OCI-LY1 (cell line): Measurements from ENCODE around the gene PRKAB1.

ENCODE experiments used
- H2AFZ ChIP-seq: fragments of 200-600 bp; sonication (generic), shearing (Covaris generic); 2 replicates; pipeline ENCODE4 v1.6.0; 2014; ENCODE audit warnings: antibody characterized with exemption, mild to moderate bottlenecking, low read length
- H3F3A ChIP-seq: fragments of 200-600 bp; sonication (generic), shearing (Covaris generic); 2 replicates; pipeline ENCODE4 v1.6.0; 2014; ENCODE audit warnings: mild to moderate bottlenecking, antibody characterized with exemption, low read length, moderate library complexity; ENCODE audit not compliant: insufficient read depth
- H3K27ac ChIP-seq: fragments of 200-600 bp; sonication (generic); 2 replicates; pipeline ENCODE4 v1.5.1; 2014; ENCODE audit warnings: low read length, mixed run types, mild to moderate bottlenecking, low read depth; ENCODE audit not compliant: poor library complexity, severe bottlenecking
- H3K27me3 ChIP-seq: fragments of 200-600 bp; sonication (generic); 2 replicates; pipeline ENCODE4 v1.6.0; 2014; ENCODE audit warnings: antibody characterized with exemption, mild to moderate bottlenecking, low read length, moderate library complexity; ENCODE audit not compliant: insufficient read depth
- H3K36me3 ChIP-seq: fragments of 200-600 bp; sonication (generic); 2 replicates; pipeline ENCODE4 v1.6.1; 2014; ENCODE audit warnings: mild to moderate bottlenecking, antibody characterized with exemption, low read length, moderate library complexity, mixed read lengths; ENCODE audit not compliant: insufficient read depth
- H3K4me1 ChIP-seq: fragments of 200-600 bp; sonication (generic); 2 replicates; pipeline ENCODE4 v1.5.1; 2014; ENCODE audit warnings: mild to moderate bottlenecking, low read length, moderate library complexity; ENCODE audit not compliant: insufficient read depth, severe bottlenecking
- H3K4me2 ChIP-seq: fragments of 200-600 bp; sonication (generic), shearing (Covaris generic); 2 replicates; pipeline ENCODE4 v1.6.1; 2014; ENCODE audit warnings: low read length
- H3K4me3 ChIP-seq: fragments of 200-600 bp; sonication (generic); 2 replicates; pipeline ENCODE4 v1.5.1; 2014; ENCODE audit warnings: low read length, low read depth, mild to moderate bottlenecking, mixed read lengths; ENCODE audit not compliant: poor library complexity, severe bottlenecking
- H3K79me2 ChIP-seq: fragments of 200-600 bp; shearing (Covaris generic); 2 replicates; pipeline ENCODE4 v1.6.1; 2016; ENCODE audit warnings: mixed run types, low read length, mixed read lengths; ENCODE audit not compliant: insufficient read depth
- H3K9ac ChIP-seq: fragments of 200-600 bp; sonication (generic), shearing (Covaris generic); 2 replicates; pipeline ENCODE4 v1.6.1; 2014; ENCODE audit warnings: mild to moderate bottlenecking, low read length, mixed read lengths
- H3K9me2 ChIP-seq: fragments of 200-600 bp; sonication (generic), shearing (Covaris generic); 2 replicates; pipeline ENCODE4 v1.6.1; 2014; ENCODE audit warnings: low read depth, mild to moderate bottlenecking, low read length, mixed read lengths
- H3K9me3 ChIP-seq: fragments of 200-600 bp; shearing (Covaris generic); 2 replicates; pipeline ENCODE4 v1.6.1; 2014; ENCODE audit warnings: low read length, mixed read lengths
- H4K20me1 ChIP-seq: fragments of 200-600 bp; sonication (generic), shearing (Covaris generic); 2 replicates; pipeline ENCODE4 v1.6.0; 2016; ENCODE audit warnings: mild to moderate bottlenecking, low read length; ENCODE audit not compliant: insufficient read depth
- CTCF ChIP-seq: fragments of 200-600 bp; sonication (generic), shearing (Covaris generic); IDR thresholded peaks from 2 replicates; pipeline ENCODE4 v1.5.1; 2017; ENCODE audit warnings: mild to moderate bottlenecking, antibody characterized with exemption, low read length, moderate library complexity, mixed read lengths
- EZH2 ChIP-seq: fragments of 200-600 bp; sonication (generic), shearing (Covaris generic); IDR thresholded peaks from 2 replicates; pipeline ENCODE4 v1.8.0; 2017; ENCODE audit warnings: borderline replicate concordance, mixed run types, mild to moderate bottlenecking, antibody characterized with exemption, low read length, moderate library complexity, mixed read lengths

The PRKAB1 gene

GRCh38 chr12:119681728-119682638 is 14.1 kb downstream of the PRKAB1 start:
- Histone ChIP-seq H3K9ac (no peak overlapping the region; the same call in 1 of the 2 replicates), H3K27me3 (no peaks in the 10 kb centered on the region), H3K4me1 (peaks cover 21% of the 10 kb centered on the region), H3K27ac (peak overlapping the region; percentile 71), H3K36me3 (peaks cover 81% of the 10 kb centered on the region), H3F3A (no peaks in the 10 kb centered on the region), H3K79me2 (no peaks in the 10 kb centered on the region), H4K20me1 (no peaks in the 10 kb centered on the region), H3K4me2 (no peak overlapping the region; the same call in 1 of the 2 replicates), H3K9me2 (no peaks in the 10 kb centered on the region), H3K4me3 (no peak overlapping the region), H3K9me3 (no peaks in the 10 kb centered on the region), H2AFZ (no peak overlapping the region)
- TF ChIP-seq EZH2 = no peak
- TF ChIP-seq CTCF = no peak

GRCh38 chr12:119682639-119683252 is 14.8 kb downstream of the PRKAB1 start:
- Histone ChIP-seq H3K79me2 (no peaks in the 10 kb centered on the region), H3K9ac (no peak overlapping the region; the same call in 1 of the 2 replicates), H3K4me2 (no peak overlapping the region; the same call in 1 of the 2 replicates), H2AFZ (no peak overlapping the region), H3K9me2 (no peaks in the 10 kb centered on the region), H3K27me3 (no peaks in the 10 kb centered on the region), H4K20me1 (no peaks in the 10 kb centered on the region), H3K4me3 (no peak overlapping the region), H3K4me1 (peaks cover 21% of the 10 kb centered on the region), H3K27ac (peak overlapping the region; percentile 71), H3K36me3 (peaks cover 81% of the 10 kb centered on the region), H3F3A (no peaks in the 10 kb centered on the region), H3K9me3 (no peaks in the 10 kb centered on the region)
- TF ChIP-seq EZH2 (no peak), CTCF (no peak)

GRCh38 chr12:119683413-119683812 is 15.5 kb downstream of the PRKAB1 start:
- no peak overlapping the region for H3K9ac ChIP-seq
- no peaks in the 10 kb centered on the region for H4K20me1 ChIP-seq
- H3K27ac ChIP-seq = no peak overlapping the region
- no peaks in the 10 kb centered on the region for H3F3A ChIP-seq
- no peak overlapping the region for H2AFZ ChIP-seq
- H3K36me3 ChIP-seq = peaks cover 82% of the 10 kb centered on the region
- no peak overlapping the region for H3K4me3 ChIP-seq
- peaks cover 21% of the 10 kb centered on the region for H3K4me1 ChIP-seq
- H3K9me3 ChIP-seq = no peaks in the 10 kb centered on the region
- TF ChIP-seq CTCF (no peak), EZH2 (no peak)
- no peaks in the 10 kb centered on the region for H3K79me2 ChIP-seq
- H3K9me2 ChIP-seq = no peaks in the 10 kb centered on the region
- H3K27me3 ChIP-seq = no peaks in the 10 kb centered on the region
- no peak overlapping the region for H3K4me2 ChIP-seq
